DND-41 (cell line): ENCODE measurements around the gene BAHCC1.

ENCODE experiments used
- ATAC-seq: fragments of 200-7000 bp; cut with Tn5 transposase; 3 replicates; pipeline ENCODE4 v1.9.1; 2021; ENCODE audit warnings: low read depth; ENCODE audit not compliant: insufficient read depth
- DNase-seq: peaks from one replicate; pipeline ENCODE4 v3.0.0-alpha.2; 2020
- H2AFZ ChIP-seq: 2 replicates; pipeline ENCODE4 v1.6.0; 2012; ENCODE audit warnings: low read depth, low read length
- H3K27ac ChIP-seq: 2 replicates; pipeline ENCODE4 v1.5.1; 2012; ENCODE audit warnings: low read length, inconsistent platforms
- H3K27me3 ChIP-seq: fragments of 200-600 bp; sonication (generic); 2 replicates; pipeline ENCODE4 v1.6.0; 2012; ENCODE audit warnings: low read length, mild to moderate bottlenecking, inconsistent platforms; ENCODE audit not compliant: insufficient read depth, poor library complexity
- H3K36me3 ChIP-seq: 2 replicates; pipeline ENCODE4 v1.5.1; 2012; ENCODE audit warnings: low read length, inconsistent platforms; ENCODE audit not compliant: insufficient read depth
- H3K4me1 ChIP-seq: 2 replicates; pipeline ENCODE4 v1.5.1; 2012; ENCODE audit warnings: mild to moderate bottlenecking, low read length; ENCODE audit not compliant: insufficient read depth
- H3K4me2 ChIP-seq: 2 replicates; pipeline ENCODE4 v1.6.0; 2012; ENCODE audit warnings: mild to moderate bottlenecking, moderate library complexity, low read length, inconsistent platforms; ENCODE audit not compliant: insufficient read depth
- H3K4me3 ChIP-seq, 2 experiments: fragments of 200-600 bp in 1 of 2; shearing (Covaris generic) in 1 of 2; 2 replicates each; pipeline ENCODE4 v1.5.1; 2012 to 2016; ENCODE audit warnings: inconsistent platforms in 2 of 2, low read length in 2 of 2, mild to moderate bottlenecking in 2 of 2, low read depth in 1 of 2, moderate library complexity in 1 of 2
- H3K79me2 ChIP-seq: 2 replicates; pipeline ENCODE4 v1.6.0; 2012; ENCODE audit warnings: low read length, inconsistent platforms; ENCODE audit not compliant: insufficient read depth
- H3K9ac ChIP-seq: 2 replicates; pipeline ENCODE4 v1.6.0; 2012; ENCODE audit warnings: low read depth, mild to moderate bottlenecking, inconsistent platforms, low read length, moderate library complexity
- H3K9me3 ChIP-seq: 2 replicates; pipeline ENCODE4 v1.5.1; 2012; ENCODE audit warnings: low read length, moderate library complexity, mild to moderate bottlenecking, inconsistent platforms; ENCODE audit not compliant: insufficient read depth, severe bottlenecking
- H4K20me1 ChIP-seq: 2 replicates; pipeline ENCODE4 v1.6.0; 2012; ENCODE audit warnings: low read length; ENCODE audit not compliant: insufficient read depth
- EZH2 ChIP-seq: IDR thresholded peaks from 3 replicates; pipeline ENCODE4 v1.6.1; 2012; ENCODE audit warnings: borderline replicate concordance, low read depth, mild to moderate bottlenecking, moderate library complexity, low read length, inconsistent platforms; ENCODE audit not compliant: severe bottlenecking
- TF ChIP-seq, protein P1 (sequence below): IDR thresholded peaks from 2 replicates; pipeline ENCODE4 v1.5.1; 2012; ENCODE audit warnings: borderline replicate concordance, low read length, moderate library complexity, mild to moderate bottlenecking; ENCODE audit not compliant: poor library complexity, severe bottlenecking; ENCODE audit errors: extremely low read depth

Gene BAHCC1

DNA sequence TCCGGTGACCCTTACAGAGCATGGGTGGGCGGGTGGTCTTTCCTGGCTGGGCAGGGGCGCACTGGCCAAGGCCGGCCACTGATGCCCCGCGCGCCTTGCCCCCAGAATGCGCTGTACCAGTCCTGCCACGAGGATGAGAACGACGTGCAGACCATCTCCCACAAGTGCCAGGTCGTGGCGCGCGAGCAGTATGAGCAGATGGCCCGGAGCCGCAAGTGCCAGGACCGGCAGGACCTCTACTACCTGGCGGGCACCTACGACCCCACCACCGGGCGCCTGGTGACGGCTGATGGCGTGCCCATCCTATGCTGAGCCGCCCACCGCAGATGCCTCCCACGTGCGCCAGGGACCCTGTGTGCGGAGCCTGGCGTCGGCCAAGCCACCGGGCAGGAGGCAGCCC, 68.2 kb downstream of the BAHCC1 start:
- H3K9ac ChIP-seq = no peak overlapping the region
- H3K27me3 ChIP-seq = no peaks in the 10 kb centered on the region
- no peak overlapping the region for H3K4me3 ChIP-seq
- DNase-seq (no peak), ATAC-seq (no peak)
- no peaks in the 10 kb centered on the region for H3K9me3 ChIP-seq
- no peaks in the 10 kb centered on the region for H3K36me3 ChIP-seq
- no peak overlapping the region for H3K27ac ChIP-seq
- no peak overlapping the region for H2AFZ ChIP-seq
- H3K4me2 ChIP-seq = no peak overlapping the region
- H4K20me1 ChIP-seq = no peaks in the 10 kb centered on the region
- no peak for TF ChIP-seq EZH2
- TF ChIP-seq, protein P1, sequence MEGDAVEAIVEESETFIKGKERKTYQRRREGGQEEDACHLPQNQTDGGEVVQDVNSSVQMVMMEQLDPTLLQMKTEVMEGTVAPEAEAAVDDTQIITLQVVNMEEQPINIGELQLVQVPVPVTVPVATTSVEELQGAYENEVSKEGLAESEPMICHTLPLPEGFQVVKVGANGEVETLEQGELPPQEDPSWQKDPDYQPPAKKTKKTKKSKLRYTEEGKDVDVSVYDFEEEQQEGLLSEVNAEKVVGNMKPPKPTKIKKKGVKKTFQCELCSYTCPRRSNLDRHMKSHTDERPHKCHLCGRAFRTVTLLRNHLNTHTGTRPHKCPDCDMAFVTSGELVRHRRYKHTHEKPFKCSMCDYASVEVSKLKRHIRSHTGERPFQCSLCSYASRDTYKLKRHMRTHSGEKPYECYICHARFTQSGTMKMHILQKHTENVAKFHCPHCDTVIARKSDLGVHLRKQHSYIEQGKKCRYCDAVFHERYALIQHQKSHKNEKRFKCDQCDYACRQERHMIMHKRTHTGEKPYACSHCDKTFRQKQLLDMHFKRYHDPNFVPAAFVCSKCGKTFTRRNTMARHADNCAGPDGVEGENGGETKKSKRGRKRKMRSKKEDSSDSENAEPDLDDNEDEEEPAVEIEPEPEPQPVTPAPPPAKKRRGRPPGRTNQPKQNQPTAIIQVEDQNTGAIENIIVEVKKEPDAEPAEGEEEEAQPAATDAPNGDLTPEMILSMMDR = no peak
- no peaks in the 10 kb centered on the region for H3K4me1 ChIP-seq
- no peaks in the 10 kb centered on the region for H3K79me2 ChIP-seq

DNA sequence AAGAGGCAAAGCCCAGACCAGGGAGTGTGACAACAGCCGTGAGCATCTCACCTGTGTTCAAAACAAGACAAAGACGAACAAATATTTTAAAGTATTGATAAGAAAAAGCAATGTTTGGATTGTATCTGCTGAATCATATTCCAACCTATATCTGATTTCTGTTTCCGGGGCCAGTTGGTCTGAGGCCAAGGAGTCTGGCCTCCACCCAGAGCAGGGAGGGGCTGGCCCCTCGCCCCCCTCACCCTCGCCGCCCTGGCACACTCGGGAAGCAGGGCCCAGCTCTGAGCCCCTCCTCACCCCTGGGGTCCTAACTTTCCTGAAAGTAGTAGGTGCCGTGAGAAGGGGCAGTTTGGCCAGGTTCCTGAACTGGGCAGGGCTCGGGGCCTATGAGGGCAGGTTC, 69.3 kb downstream of the BAHCC1 start:
- no peaks in the 10 kb centered on the region for H3K36me3 ChIP-seq
- no peak for TF ChIP-seq EZH2
- TF ChIP-seq, protein P1 = no peak
- H3K4me2 ChIP-seq = no peak overlapping the region
- no peaks in the 10 kb centered on the region for H4K20me1 ChIP-seq
- no peak overlapping the region for H3K27ac ChIP-seq
- no peak for ATAC-seq
- H3K4me3 ChIP-seq = no peak overlapping the region
- DNase-seq = no peak
- no peaks in the 10 kb centered on the region for H3K9me3 ChIP-seq
- no peak overlapping the region for H3K9ac ChIP-seq
- H2AFZ ChIP-seq = no peak overlapping the region
- no peaks in the 10 kb centered on the region for H3K4me1 ChIP-seq
- H3K27me3 ChIP-seq = no peaks in the 10 kb centered on the region
- H3K79me2 ChIP-seq = no peaks in the 10 kb centered on the region

DNA sequence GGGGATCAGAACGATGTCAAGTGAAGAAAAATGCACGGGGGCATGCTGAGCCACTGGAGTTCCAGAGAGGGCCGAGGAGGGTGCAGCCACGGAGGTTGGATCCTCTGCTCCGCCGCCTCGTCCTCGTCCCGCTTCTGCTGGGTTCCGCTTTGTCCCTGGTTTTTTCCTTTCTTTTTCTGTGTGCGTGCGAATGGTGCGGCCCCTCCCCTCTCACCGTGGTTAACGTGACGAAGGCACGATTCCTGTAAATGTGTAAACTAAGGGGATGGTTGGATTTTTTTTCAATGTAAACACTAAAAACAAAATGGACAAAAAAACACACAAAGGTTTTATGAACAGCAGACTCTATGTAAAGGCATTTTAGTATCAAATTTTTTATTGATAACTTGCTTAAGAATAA, 70.7 kb downstream of the BAHCC1 start:
- Histone ChIP-seq H3K36me3 (no peaks in the 10 kb centered on the region), H3K4me1 (no peaks in the 10 kb centered on the region), H4K20me1 (no peaks in the 10 kb centered on the region), H2AFZ (no peak overlapping the region), H3K4me2 (no peak overlapping the region), H3K79me2 (no peaks in the 10 kb centered on the region), H3K27ac (no peak overlapping the region), H3K27me3 (no peaks in the 10 kb centered on the region), H3K4me3 (no peak overlapping the region), H3K9me3 (no peaks in the 10 kb centered on the region), H3K9ac (no peak overlapping the region)
- ATAC-seq = no peak
- no peak for TF ChIP-seq EZH2
- TF ChIP-seq, protein P1 = no peak
- no peak for DNase-seq
